HG02840 (cell line): ENCODE data around the gene MSH3.
"Not testable (repeated sequence)": the region's sequence is repeated elsewhere in the genome, so short reads cannot be mapped to it uniquely, and the experiment has no call there.

Source experiments
- ATAC-seq: cut with Tn5 transposase; IDR thresholded peaks from one replicate; pipeline ENCODE4 v1.9.1; 2021; ENCODE audit warnings: mild to moderate bottlenecking, moderate library complexity, moderate number of reproducible peaks; ENCODE audit not compliant: unreplicated experiment, low FRiP score

MSH3 gene

GRCh38 chr5:80837679-80838078 lies 183.2 kb downstream of the MSH3 start:
- peak; percentile 80 for ATAC-seq

- ATAC-seq: not testable (repeated sequence)
Measured at GRCh38 chr5:80841026-80841797, 186.8 kb downstream of the MSH3 start.

- not testable (repeated sequence) for ATAC-seq
Measured at GRCh38 chr5:80846422-80846821, 192.0 kb downstream of the MSH3 start.

- not testable (repeated sequence) for ATAC-seq
Measured at GRCh38 chr5:80850168-80850567, 195.7 kb downstream of the MSH3 start.

GRCh38 chr5:80852331-80853245 lies 198.1 kb downstream of the MSH3 start:
- ATAC-seq: no peak

GRCh38 chr5:80853413-80853812 lies 199.0 kb downstream of the MSH3 start:
- ATAC-seq: no peak

- no peak for ATAC-seq
Measured at GRCh38 chr5:80854583-80854982, 200.1 kb downstream of the MSH3 start.

- ATAC-seq: no peak
Measured at GRCh38 chr5:80860924-80861613, 206.6 kb downstream of the MSH3 start.

- no peak for ATAC-seq
Measured at GRCh38 chr5:80863708-80864107, 209.3 kb downstream of the MSH3 start.

GRCh38 chr5:80864109-80864508 lies 209.7 kb downstream of the MSH3 start:
- ATAC-seq: no peak

- peak; percentile 53 for ATAC-seq
Measured at GRCh38 chr5:80864706-80865435, 210.4 kb downstream of the MSH3 start.

GRCh38 chr5:80865551-80865950 lies 211.1 kb downstream of the MSH3 start:
- ATAC-seq: no peak

GRCh38 chr5:80866371-80866770 lies 211.9 kb downstream of the MSH3 start:
- ATAC-seq: no peak

GRCh38 chr5:80867233-80867632 lies 212.8 kb downstream of the MSH3 start:
- no peak for ATAC-seq

- no peak for ATAC-seq
Measured at GRCh38 chr5:80870442-80870841, 216.0 kb downstream of the MSH3 start.

GRCh38 chr5:80871541-80871961 lies 217.1 kb downstream of the MSH3 start:
- no peak for ATAC-seq

- ATAC-seq: no peak
Measured at GRCh38 chr5:80874162-80874561, 219.7 kb downstream of the MSH3 start.

GRCh38 chr5:80877592-80877991 lies 223.1 kb downstream of the MSH3 start:
- ATAC-seq: no peak

GRCh38 chr5:80881726-80882125 lies 227.3 kb downstream of the MSH3 start:
- ATAC-seq: no peak

GRCh38 chr5:80883390-80883789 lies 228.9 kb downstream of the MSH3 start:
- ATAC-seq: not testable (repeated sequence)
